IMR-90 (cell line): ENCODE data around the gene VWA8. TPM values are rescaled to one million over a fixed set of nuclear protein-coding genes. Genes with fewer than 3 reads are reported as not detected.

Experiments
- ATAC-seq: fragments of 200-7000 bp; cut with Tn5 transposase; 2 replicates; pipeline ENCODE4 v1.9.1; 2020; ENCODE audit warnings: low read depth, mild to moderate bottlenecking, moderate library complexity
- BruUV-seq: library from RNA; stranded (reverse); fragments of 400-500 nt; replicated peaks from 2 replicates; lab custom pipeline; 2021; lab: Mats Ljungman, UMichigan
- CTCF ChIA-PET: fragments of 300-600 bp; formaldehyde crosslinking; extraction: SDS; loops from one replicate; lab custom pipeline; 2021; ENCODE audit warnings: antibody characterized with exemption; lab: Yijun Ruan, JAX
- POLR2A ChIA-PET: fragments of 300-600 bp; sonication (Branson Sonifier 250); formaldehyde crosslinking; loops from one replicate; lab custom pipeline; 2022; ENCODE audit warnings: antibody characterized with exemption; ENCODE audit not compliant: unreplicated experiment; lab: Charles Lee
- DNase-seq: peaks from one replicate; pipeline ENCODE4 v3.0.0; 2013
- H2AFZ ChIP-seq: replicated peaks from 2 replicates; pipeline ENCODE3; 2013; ENCODE audit warnings: low read length, mild to moderate bottlenecking; ENCODE audit not compliant: poor library complexity
- H2AK5ac ChIP-seq: 2 replicates; pipeline ENCODE4 v1.6.1; 2013; ENCODE audit warnings: low read depth, low read length, inconsistent platforms
- H2AK9ac ChIP-seq: replicated peaks from 2 replicates; pipeline ENCODE3; 2013; ENCODE audit warnings: mild to moderate bottlenecking, low read depth, low read length, moderate library complexity; ENCODE audit not compliant: poor library complexity
- H2BK120ac ChIP-seq: 2 replicates; pipeline ENCODE4 v1.6.1; 2013; ENCODE audit warnings: low read depth, low read length, inconsistent platforms
- H2BK15ac ChIP-seq: 3 replicates; pipeline ENCODE4 v1.6.1; 2013; ENCODE audit warnings: low read depth, low read length, inconsistent platforms
- H2BK20ac ChIP-seq: 2 replicates; pipeline ENCODE4 v1.6.1; 2013; ENCODE audit warnings: low read depth, mild to moderate bottlenecking, inconsistent platforms, low read length, moderate library complexity
- H2BK5ac ChIP-seq: 2 replicates; pipeline ENCODE4 v1.6.1; 2013; ENCODE audit warnings: mild to moderate bottlenecking, low read depth, low read length, inconsistent platforms; ENCODE audit not compliant: poor library complexity, severe bottlenecking
- H3K14ac ChIP-seq: replicated peaks from 2 replicates; pipeline ENCODE4 v1.6.1; 2013; ENCODE audit warnings: low read depth, low read length, inconsistent platforms
- H3K18ac ChIP-seq: 2 replicates; pipeline ENCODE4 v1.6.1; 2013; ENCODE audit warnings: low read depth, low read length, control low read depth
- H3K23ac ChIP-seq: 2 replicates; pipeline ENCODE4 v1.6.1; 2013; ENCODE audit warnings: low read depth, low read length, inconsistent platforms
- H3K27ac ChIP-seq: 2 replicates; pipeline ENCODE4 v1.5.1; 2013; ENCODE audit warnings: mild to moderate bottlenecking, control low read depth, low read length; ENCODE audit not compliant: insufficient read depth
- H3K27me3 ChIP-seq: 2 replicates; pipeline ENCODE4 v1.6.1; 2013; ENCODE audit warnings: low read length; ENCODE audit not compliant: control insufficient read depth, insufficient read depth
- H3K36me3 ChIP-seq: 2 replicates; pipeline ENCODE4 v1.6.1; 2013; ENCODE audit warnings: low read length, mixed read lengths; ENCODE audit not compliant: control insufficient read depth, insufficient read depth
- H3K4ac ChIP-seq: 2 replicates; pipeline ENCODE4 v1.6.1; 2013; ENCODE audit warnings: low read depth, low read length, inconsistent platforms
- H3K4me1 ChIP-seq: 2 replicates; pipeline ENCODE4 v1.6.1; 2013; ENCODE audit warnings: low read length, mixed read lengths; ENCODE audit not compliant: control insufficient read depth, insufficient read depth
- H3K4me2 ChIP-seq: 2 replicates; pipeline ENCODE4 v1.6.1; 2013; ENCODE audit warnings: low read depth, mild to moderate bottlenecking, control low read depth, low read length, moderate library complexity
- H3K4me3 ChIP-seq: 2 replicates; pipeline ENCODE4 v1.5.1; 2013; ENCODE audit warnings: low read depth, mild to moderate bottlenecking, control low read depth, low read length, moderate library complexity; ENCODE audit not compliant: insufficient read depth
- H3K56ac ChIP-seq: 2 replicates; pipeline ENCODE4 v1.6.1; 2013; ENCODE audit warnings: low read length, inconsistent platforms; ENCODE audit not compliant: insufficient read depth; ENCODE audit errors: extremely low read depth
- H3K79me1 ChIP-seq, 2 experiments: 2 replicates each; pipeline ENCODE4 v1.6.1; 2013; ENCODE audit warnings: low read length in 2 of 2, inconsistent platforms in 1 of 2, low read depth in 1 of 2
- H3K9ac ChIP-seq: 2 replicates; pipeline ENCODE4 v1.6.1; 2013; ENCODE audit warnings: low read depth, low read length, control low read depth
- H3K9me1 ChIP-seq: 2 replicates; pipeline ENCODE4 v1.6.1; 2013; ENCODE audit warnings: low read length, inconsistent platforms; ENCODE audit not compliant: insufficient read depth
- H3K9me3 ChIP-seq: 2 replicates; pipeline ENCODE4 v1.6.1; 2013; ENCODE audit warnings: low read length; ENCODE audit not compliant: control insufficient read depth, insufficient read depth
- H4K20me1 ChIP-seq: 2 replicates; pipeline ENCODE4 v1.6.1; 2013; ENCODE audit warnings: low read length, inconsistent platforms; ENCODE audit not compliant: insufficient read depth
- H4K5ac ChIP-seq: 2 replicates; pipeline ENCODE4 v1.6.1; 2013; ENCODE audit warnings: mild to moderate bottlenecking, low read depth, low read length, control low read depth
- H4K8ac ChIP-seq, 2 experiments: 2 replicates each; pipeline ENCODE4 v1.6.1; 2013; ENCODE audit warnings: low read depth in 2 of 2, low read length in 2 of 2, control low read depth in 1 of 2, inconsistent platforms in 1 of 2
- H4K91ac ChIP-seq: 2 replicates; pipeline ENCODE4 v1.6.1; 2013; ENCODE audit warnings: low read depth, low read length, inconsistent platforms; ENCODE audit not compliant: insufficient read depth
- BHLHE40 ChIP-seq: fragments of 150-350 bp; IDR thresholded peaks from 2 replicates; pipeline ENCODE4 v1.6.1; 2016; ENCODE audit warnings: mild to moderate bottlenecking, low read depth, low read length
- CEBPB ChIP-seq: IDR thresholded peaks from 2 replicates; pipeline ENCODE4 v1.6.1; 2012; ENCODE audit warnings: low read depth, low read length, improper control_type of control experiment
- CHD1 ChIP-seq: IDR thresholded peaks from 2 replicates; pipeline ENCODE4 v1.6.1; 2012; ENCODE audit warnings: low read depth, low read length, improper control_type of control experiment
- CTCF ChIP-seq: conservative IDR thresholded peaks from 2 replicates; pipeline ENCODE4 v1.5.1; 2012; ENCODE audit warnings: mild to moderate bottlenecking, low read depth, low read length, improper control_type of control experiment
- ELK1 ChIP-seq: fragments of 150-350 bp; IDR thresholded peaks from 2 replicates; pipeline ENCODE4 v1.6.1; 2016; ENCODE audit warnings: low read depth, mild to moderate bottlenecking, low read length, moderate library complexity, borderline replicate concordance
- FOS ChIP-seq: fragments of 150-350 bp; IDR thresholded peaks from 2 replicates; pipeline ENCODE4 v1.6.1; 2016; ENCODE audit warnings: low read depth, low read length
- MAFK ChIP-seq: IDR thresholded peaks from 2 replicates; pipeline ENCODE4 v1.6.1; 2012; ENCODE audit warnings: low read depth, low read length, improper control_type of control experiment
- MAZ ChIP-seq: IDR thresholded peaks from 2 replicates; pipeline ENCODE4 v1.6.1; 2012; ENCODE audit warnings: low read depth, mild to moderate bottlenecking, low read length, improper control_type of control experiment, moderate library complexity, borderline replicate concordance
- MXI1 ChIP-seq: IDR thresholded peaks from 2 replicates; pipeline ENCODE4 v1.6.1; 2012; ENCODE audit warnings: low read depth, mild to moderate bottlenecking, low read length, moderate library complexity, borderline replicate concordance
- NFE2L2 ChIP-seq: fragments of 150-350 bp; IDR thresholded peaks from 2 replicates; pipeline ENCODE4 v1.6.1; 2016; ENCODE audit warnings: low read depth, mild to moderate bottlenecking, low read length
- POLR2A ChIP-seq: IDR thresholded peaks from 2 replicates; pipeline ENCODE4 v1.6.1; 2012; ENCODE audit warnings: mild to moderate bottlenecking, low read depth, low read length
- RAD21 ChIP-seq: IDR thresholded peaks from 2 replicates; pipeline ENCODE4 v1.6.1; 2012; ENCODE audit warnings: low read length, improper control_type of control experiment
- RFX5 ChIP-seq: IDR thresholded peaks from 2 replicates; pipeline ENCODE4 v1.8.0; 2012; ENCODE audit warnings: low read depth, mild to moderate bottlenecking, low read length, moderate library complexity
- SMC3 ChIP-seq: fragments of 150-350 bp; IDR thresholded peaks from 2 replicates; pipeline ENCODE4 v1.6.1; 2016; ENCODE audit warnings: low read depth, mild to moderate bottlenecking, antibody characterized with exemption, low read length, moderate library complexity
- USF2 ChIP-seq: fragments of 150-350 bp; IDR thresholded peaks from 2 replicates; pipeline ENCODE4 v1.6.1; 2017; ENCODE audit warnings: mild to moderate bottlenecking, antibody characterized with exemption, low read length, low read depth
- WGBS, 2 experiments: methylation state at CpG; one replicate each; pipeline versions ENCODE4 v1.1.5 to v1.1.7; 2013; ENCODE audit warnings: missing lambda C conversion rate in 2 of 2; ENCODE audit not compliant: insufficient read length in 1 of 2; ENCODE audit errors: extremely low coverage in 2 of 2; 5-methylcytosine and 5-hydroxymethylcytosine counted together
- dilution Hi-C: fragments of 300-500 bp; cut with HindIII; formaldehyde crosslinking; loops from one replicate; pipeline ENCODE4 v1.14.3; 2018; ENCODE audit warnings: low sequenced_read_pairs; ENCODE audit not compliant: unreplicated experiment
- in situ Hi-C: fragments of 300-500 bp; cut with MboI; formaldehyde crosslinking; loops from 3 replicates; pipeline ENCODE4 v1.14.3; 2019; ENCODE audit warnings: low sequenced_read_pairs, inconsistent platforms, mixed read lengths
- intact Hi-C: fragments of 100-400 bp; cut with micrococcal nuclease; formaldehyde crosslinking; loops from 2 replicates; pipeline ENCODE4 v1.10.0; 2022
- polyA plus RNA-seq, 3 experiments: library from polyadenylated mRNA; depleted of rRNA; stranded (reverse); fragments of >200 nt; gene quantifications; 2 replicates each; pipeline ENCODE4 v1.2.3, GENCODE V29; 2012; ENCODE audit warnings: low replicate concordance in 1 of 3
- total RNA-seq: library from RNA; depleted of rRNA; stranded (reverse); fragments of >200 nt; gene quantifications from 2 replicates; pipeline ENCODE4 v1.2.3, GENCODE V29; 2012

VWA8 gene
- total and polyA plus RNA-seq, 2 of the 4 experiments (the other 2 are of a cell fraction) = 5.9 to 18.3 TPM

GRCh38 chr13:41582027-41582463 lies 378.9 kb downstream of the VWA8 start:
- Histone ChIP-seq H3K4me2 (no peak overlapping the region), H2BK15ac (0 out of 3 replicates have a peak overlapping the region, but pooled peaks have one; percentile 6), H4K8ac (no peak overlapping the region), H2BK120ac (no peak overlapping the region), H3K9me3 (no peaks in the 10 kb centered on the region), H4K91ac (no peak overlapping the region), H2BK20ac (no peak overlapping the region), H3K56ac (no peak overlapping the region), H3K79me1 (no peaks in the 10 kb centered on the region), H3K4me1 (no peaks in the 10 kb centered on the region), H3K9me1 (no peaks in the 10 kb centered on the region), H2AK5ac (no peak overlapping the region), H2AFZ (no peak overlapping the region), H2AK9ac (no peak overlapping the region), H3K14ac (no peak overlapping the region), H3K18ac (no peak overlapping the region), H3K9ac (no peak overlapping the region), H3K27me3 (no peaks in the 10 kb centered on the region), H4K5ac (no peak overlapping the region), H3K4ac (no peak overlapping the region; the same call in 1 of the 2 replicates), H2BK5ac (no peak overlapping the region), H3K4me3 (no peak overlapping the region), H3K36me3 (peaks cover 2% of the 10 kb centered on the region; the same call in 1 of the 2 replicates), H4K20me1 (no peaks in the 10 kb centered on the region), H3K23ac (no peak overlapping the region), H3K27ac (no peak overlapping the region)
- DNase-seq (no peak), ATAC-seq (no peak)
- WGBS, 2 experiments = 50% methylated on average over 2 of the region's 6 CpGs; no CpG with 5 or more reads in 1 of the 2 experiments
- TF ChIP-seq MAFK = no peak
- no peak for TF ChIP-seq POLR2A
- no peak for TF ChIP-seq USF2
- TF ChIP-seq BHLHE40 = no peak
- no peak for TF ChIP-seq MAZ
- TF ChIP-seq ELK1 = no peak
- TF ChIP-seq CHD1 = no peak
- no peak for TF ChIP-seq SMC3
- TF ChIP-seq MXI1 = no peak
- TF ChIP-seq CEBPB = no peak
- no peak for TF ChIP-seq RAD21
- no peak for TF ChIP-seq CTCF
- no peak for TF ChIP-seq FOS
- TF ChIP-seq NFE2L2 = no peak
- no peak for TF ChIP-seq RFX5
- intact Hi-C loops (no loop called here), in situ Hi-C loops (no loop called here), dilution Hi-C loops (no loop called here)
- POLR2A ChIA-PET = no interaction called here
- CTCF ChIA-PET = no interaction called here
- BruUV-seq = no TSS peak
